ENCODE data around the gene PAK1IP1.
A peak's percentile ranks its signal among the peaks of the same experiment; 100 is the strongest.

PAK1IP1 gene

DNA sequence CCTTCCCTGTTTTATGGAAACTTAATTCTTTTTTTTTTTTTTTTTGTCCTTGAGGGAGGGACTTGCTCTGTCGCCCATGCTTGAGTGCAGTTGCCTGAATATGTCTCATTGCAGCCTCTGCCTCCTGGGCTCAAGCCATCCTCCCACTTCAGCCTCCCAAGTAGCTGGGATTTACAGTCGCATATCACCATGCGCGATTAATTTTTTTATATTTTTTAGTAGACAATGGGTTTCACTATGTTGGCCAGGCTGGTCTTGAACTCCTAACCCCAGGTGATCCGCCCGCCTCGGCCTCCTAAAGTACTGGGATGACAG, 28.8 kb downstream of the PAK1IP1 start:
- Histone ChIP-seq H2AFZ (ENCODE audit: low read length) (peak overlapping the region; percentile 92; the same call in 1 of the 2 replicates), H3F3A (ENCODE audit: low read depth) (no peaks in the 10 kb centered on the region), H3K9ac (ENCODE audit: low read depth, low read length, poor library complexity, severe bottlenecking) (peak overlapping the region; percentile 82), H3K4me3 (ENCODE audit: low read length, poor library complexity, severe bottlenecking) (peak overlapping the region; percentile 87), H3K79me2 (ENCODE audit: insufficient read depth, low read length) (peaks cover 26% of the 10 kb centered on the region), H3K36me3 (ENCODE audit: insufficient read depth, low read length) (no peaks in the 10 kb centered on the region), H3K9me3 (ENCODE audit: insufficient read depth, low read depth, low read length) (no peaks in the 10 kb centered on the region), H3K4me1 (ENCODE audit: insufficient read depth, low read length, poor library complexity, severe bottlenecking) (peaks cover 31% of the 10 kb centered on the region), H3K4me2 (ENCODE audit: low read depth, low read length, poor library complexity, severe bottlenecking) (peak overlapping the region; percentile 90), H4K20me1 (ENCODE audit: insufficient read depth, low read length, poor library complexity, severe bottlenecking) (no peaks in the 10 kb centered on the region), H3K27me3 (ENCODE audit: insufficient read depth, low read length, poor library complexity, severe bottlenecking) (no peaks in the 10 kb centered on the region), H3K9me2 (replicated peaks; ENCODE audit: low read depth, low read length) (no peaks in the 10 kb centered on the region)
- no peak for TF ChIP-seq CTCF (conservative IDR thresholded peaks at IDR 0.05; ENCODE audit: low read length)
- no peak for TF ChIP-seq EZH2phosphoT487 (IDR thresholded peaks at IDR 0.05; ENCODE audit: borderline replicate concordance)

GRCh38 chr6:10725044-10725443, 30.3 kb downstream of the PAK1IP1 start:
- Histone ChIP-seq H3K36me3 (ENCODE audit: insufficient read depth, low read length) (no peaks in the 10 kb centered on the region), H4K20me1 (ENCODE audit: insufficient read depth, low read length, poor library complexity, severe bottlenecking) (no peaks in the 10 kb centered on the region), H3K4me3 (ENCODE audit: low read length, poor library complexity, severe bottlenecking) (peak overlapping the region; percentile 87), H2AFZ (ENCODE audit: low read length) (no peak overlapping the region), H3K4me1 (ENCODE audit: insufficient read depth, low read length, poor library complexity, severe bottlenecking) (peaks cover 25% of the 10 kb centered on the region), H3K27me3 (ENCODE audit: insufficient read depth, low read length, poor library complexity, severe bottlenecking) (no peaks in the 10 kb centered on the region), H3F3A (ENCODE audit: low read depth) (no peaks in the 10 kb centered on the region), H3K9me3 (ENCODE audit: insufficient read depth, low read depth, low read length) (no peaks in the 10 kb centered on the region), H3K79me2 (ENCODE audit: insufficient read depth, low read length) (peaks cover 26% of the 10 kb centered on the region), H3K4me2 (ENCODE audit: low read depth, low read length, poor library complexity, severe bottlenecking) (peak overlapping the region; percentile 90), H3K9ac (ENCODE audit: low read depth, low read length, poor library complexity, severe bottlenecking) (peak overlapping the region; percentile 82), H3K9me2 (replicated peaks; ENCODE audit: low read depth, low read length) (no peaks in the 10 kb centered on the region)
- TF ChIP-seq EZH2phosphoT487 (IDR thresholded peaks at IDR 0.05; ENCODE audit: borderline replicate concordance), result no peak
- TF ChIP-seq CTCF (conservative IDR thresholded peaks at IDR 0.05; ENCODE audit: low read length), result no peak

GRCh38 chr6:10725716-10726115, 30.9 kb downstream of the PAK1IP1 start:
- Histone ChIP-seq H3K4me2 (ENCODE audit: low read depth, low read length, poor library complexity, severe bottlenecking) (peak overlapping the region; percentile 90), H3K79me2 (ENCODE audit: insufficient read depth, low read length) (peaks cover 26% of the 10 kb centered on the region), H3K36me3 (ENCODE audit: insufficient read depth, low read length) (no peaks in the 10 kb centered on the region)

More at GRCh38 chr6:10725716-10726115, 30.9 kb downstream of the PAK1IP1 start:
- H3K9ac ChIP-seq (ENCODE audit: low read depth, low read length, poor library complexity, severe bottlenecking), result no peak overlapping the region
- no peaks in the 10 kb centered on the region for H3K27me3 ChIP-seq (ENCODE audit: insufficient read depth, low read length, poor library complexity, severe bottlenecking)
- no peak for TF ChIP-seq EZH2phosphoT487 (IDR thresholded peaks at IDR 0.05; ENCODE audit: borderline replicate concordance)
- TF ChIP-seq CTCF (conservative IDR thresholded peaks at IDR 0.05; ENCODE audit: low read length), result no peak
- H3K9me3 ChIP-seq (ENCODE audit: insufficient read depth, low read depth, low read length), result no peaks in the 10 kb centered on the region
- H3K4me1 ChIP-seq (ENCODE audit: insufficient read depth, low read length, poor library complexity, severe bottlenecking), result peaks cover 25% of the 10 kb centered on the region
- H3K4me3 ChIP-seq (ENCODE audit: low read length, poor library complexity, severe bottlenecking), result no peak overlapping the region
- no peak overlapping the region for H2AFZ ChIP-seq (ENCODE audit: low read length)
- H4K20me1 ChIP-seq (ENCODE audit: insufficient read depth, low read length, poor library complexity, severe bottlenecking), result no peaks in the 10 kb centered on the region
- no peaks in the 10 kb centered on the region for H3F3A ChIP-seq (ENCODE audit: low read depth)
- no peaks in the 10 kb centered on the region for H3K9me2 ChIP-seq (replicated peaks; ENCODE audit: low read depth, low read length)

All from Loucy (cell line).